Trophoblast cell (in vitro differentiated cells and primary cell): ENCODE results near the gene PCGF6.
A peak's percentile ranks its signal among the peaks of the same experiment; 100 is the strongest.

ENCODE experiments used
- DNase-seq, 2 donors: peaks; one replicate each; pipeline ENCODE4 v3.0.0-alpha.2; 2016
- H2AFZ ChIP-seq: 2 replicates; pipeline ENCODE4 v1.6.1; 2013; ENCODE audit warnings: low read length, moderate library complexity, mild to moderate bottlenecking; ENCODE audit not compliant: insufficient read depth, poor library complexity
- H2AK5ac ChIP-seq: 2 replicates; pipeline ENCODE4 v1.6.1; 2013; ENCODE audit warnings: mild to moderate bottlenecking, low read length
- H2BK120ac ChIP-seq: 2 replicates; pipeline ENCODE4 v1.6.1; 2013; ENCODE audit warnings: low read length, mild to moderate bottlenecking, moderate library complexity; ENCODE audit not compliant: insufficient read depth, poor library complexity
- H2BK12ac ChIP-seq: 2 replicates; pipeline ENCODE4 v1.6.1; 2013; ENCODE audit warnings: mild to moderate bottlenecking, low read length, moderate library complexity
- H2BK5ac ChIP-seq: 2 replicates; pipeline ENCODE4 v1.6.1; 2013; ENCODE audit warnings: low read length, low read depth, moderate library complexity, mild to moderate bottlenecking; ENCODE audit not compliant: poor library complexity
- H3K14ac ChIP-seq: 2 replicates; pipeline ENCODE4 v1.6.1; 2013; ENCODE audit warnings: mild to moderate bottlenecking, low read length
- H3K18ac ChIP-seq: 2 replicates; pipeline ENCODE4 v1.6.1; 2013; ENCODE audit warnings: mild to moderate bottlenecking, low read length
- H3K23ac ChIP-seq: 2 replicates; pipeline ENCODE4 v1.6.1; 2013; ENCODE audit warnings: low read length
- H3K27ac ChIP-seq: 2 replicates; pipeline ENCODE4 v1.5.1; 2013; ENCODE audit warnings: low read depth, mild to moderate bottlenecking, inconsistent platforms, low read length, moderate library complexity
- H3K27me3 ChIP-seq: 2 replicates; pipeline ENCODE4 v1.6.1; 2013; ENCODE audit warnings: inconsistent platforms, mild to moderate bottlenecking, low read length, moderate library complexity; ENCODE audit not compliant: insufficient read depth
- H3K36me3 ChIP-seq, 2 experiments: 1 replicate in 1 of 2; 2 replicates in 1 of 2; pipeline ENCODE4 v1.6.1; 2013; ENCODE audit warnings: low read length in 2 of 2, mild to moderate bottlenecking in 2 of 2, moderate library complexity in 1 of 2; ENCODE audit not compliant: insufficient read depth in 2 of 2, control insufficient read depth in 1 of 2
- H3K4ac ChIP-seq: 2 replicates; pipeline ENCODE4 v1.6.1; 2013; ENCODE audit warnings: low read depth, mild to moderate bottlenecking, low read length, moderate library complexity
- H3K4me1 ChIP-seq, 2 experiments: 1 replicate in 1 of 2; 2 replicates in 1 of 2; pipeline ENCODE4 v1.6.1; 2013; ENCODE audit warnings: low read length in 2 of 2, mild to moderate bottlenecking in 2 of 2, moderate library complexity in 1 of 2; ENCODE audit not compliant: insufficient read depth in 2 of 2, control insufficient read depth in 1 of 2
- H3K4me2 ChIP-seq: 2 replicates; pipeline ENCODE4 v1.6.1; 2013; ENCODE audit warnings: inconsistent platforms, mild to moderate bottlenecking, low read length, moderate library complexity
- H3K4me3 ChIP-seq: 2 replicates; pipeline ENCODE4 v1.5.1; 2013; ENCODE audit warnings: mild to moderate bottlenecking, low read depth, low read length, inconsistent platforms
- H3K79me1 ChIP-seq: one replicate; pipeline ENCODE4 v1.6.1; 2013; ENCODE audit warnings: low read length
- H3K79me2 ChIP-seq: 2 replicates; pipeline ENCODE4 v1.6.1; 2013; ENCODE audit warnings: low read length, mild to moderate bottlenecking; ENCODE audit not compliant: control insufficient read depth, insufficient read depth, poor library complexity
- H3K9ac ChIP-seq: 2 replicates; pipeline ENCODE4 v1.6.1; 2013; ENCODE audit warnings: mild to moderate bottlenecking, low read length
- H3K9me3 ChIP-seq: 2 replicates; pipeline ENCODE4 v1.6.1; 2013; ENCODE audit warnings: low read depth, mild to moderate bottlenecking, control low read depth, inconsistent platforms, low read length; ENCODE audit not compliant: insufficient read depth
- H4K12ac ChIP-seq: 2 replicates; pipeline ENCODE4 v1.6.1; 2013; ENCODE audit warnings: low read depth, mild to moderate bottlenecking, low read length, moderate library complexity
- H4K8ac ChIP-seq: 2 replicates; pipeline ENCODE4 v1.6.1; 2013; ENCODE audit warnings: low read depth, mild to moderate bottlenecking, low read length, moderate library complexity
- H4K91ac ChIP-seq: one replicate; pipeline ENCODE4 v1.6.1; 2013; ENCODE audit warnings: low read depth, mild to moderate bottlenecking, low read length, moderate library complexity
- WGBS: extraction: QIAGEN DNeasy Blood & Tissue Kit; methylation state at CpG from one replicate; pipeline ENCODE4 v1.1.7; 2013; ENCODE audit warnings: missing lambda C conversion rate; ENCODE audit not compliant: insufficient read length, insufficient coverage; ENCODE audit errors: extremely low coverage; 5-methylcytosine and 5-hydroxymethylcytosine counted together

PCGF6 gene

GRCh38 chr10:103350175-103350516, 794 bp downstream of the PCGF6 start:
- Histone ChIP-seq H3K79me2 (peaks cover 9% of the 10 kb centered on the region), H3K9me3 (no peaks in the 10 kb centered on the region), H3K4me3 (peak overlapping the region; percentile 83), H3K27me3 (no peaks in the 10 kb centered on the region), H2AFZ (peak overlapping the region; percentile 100), H3K4ac (peak overlapping the region; percentile 91), H3K18ac (no peak overlapping the region), H2BK120ac (peak overlapping the region; percentile 38), H3K36me3 (peaks cover 14% of the 10 kb centered on the region in 2 experiments), H2AK5ac (no peak overlapping the region), H3K14ac (peak overlapping the region; percentile 98), H3K23ac (no peak overlapping the region), H2BK12ac (no peak overlapping the region), H3K27ac (peak overlapping the region; percentile 74), H4K91ac (peak overlapping the region; percentile 88), H3K79me1 (peaks cover 7% of the 10 kb centered on the region), H4K8ac (peak overlapping the region; percentile 98), H4K12ac (peak overlapping the region; percentile 89), H3K4me2 (peak overlapping the region; percentile 64), H3K4me1 (peaks cover 0 to 7% of the 10 kb centered on the region in 2 experiments), H3K9ac (peak overlapping the region; percentile 94), H2BK5ac (peak overlapping the region; percentile 95)
- peak in 1 of 2 donors; percentile 49 for DNase-seq
- no CpG with 5 or more reads among the region's 16 CpGs for WGBS

DNA sequence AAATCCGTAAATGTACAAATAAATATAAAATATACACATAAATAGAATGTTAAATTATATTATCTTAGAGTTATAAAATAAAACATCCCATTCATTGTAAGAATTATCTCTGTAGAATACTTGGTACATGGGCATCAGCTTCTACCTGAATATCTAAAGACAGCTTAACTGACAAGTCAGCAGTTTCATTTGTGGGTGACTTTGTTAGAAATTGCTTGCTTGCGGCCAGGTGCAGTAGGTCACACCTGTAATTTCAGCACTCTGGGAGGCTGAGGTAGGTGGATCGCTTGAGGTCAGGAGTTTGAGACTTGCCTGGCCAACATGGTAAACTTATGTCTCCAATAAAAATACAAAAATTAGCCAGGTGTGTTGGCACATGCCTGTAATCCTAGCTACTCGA, 14.6 kb downstream of the PCGF6 start:
- H3K23ac ChIP-seq: no peak overlapping the region
- H3K36me3 ChIP-seq: peaks cover 19 to 21% of the 10 kb centered on the region in 2 experiments
- no peak overlapping the region for H3K9ac ChIP-seq
- no peak overlapping the region for H2AK5ac ChIP-seq
- H3K18ac ChIP-seq: no peak overlapping the region
- H3K27me3 ChIP-seq: no peaks in the 10 kb centered on the region
- no CpG with 5 or more reads among the region's 4 CpGs for WGBS
- H2BK120ac ChIP-seq: no peak overlapping the region
- no peak overlapping the region for H2AFZ ChIP-seq
- no peak overlapping the region for H3K14ac ChIP-seq
- no peak overlapping the region for H2BK5ac ChIP-seq
- H3K79me2 ChIP-seq: no peaks in the 10 kb centered on the region
- no peak overlapping the region for H4K12ac ChIP-seq
- no peak overlapping the region for H3K27ac ChIP-seq
- H3K79me1 ChIP-seq: no peaks in the 10 kb centered on the region
- no peaks in the 10 kb centered on the region for H3K4me1 ChIP-seq
- no peak for DNase-seq
- no peak overlapping the region for H3K4me2 ChIP-seq
- H4K8ac ChIP-seq: no peak overlapping the region
- H2BK12ac ChIP-seq: no peak overlapping the region
- no peak overlapping the region for H3K4me3 ChIP-seq
- peaks cover 2% of the 10 kb centered on the region for H3K9me3 ChIP-seq
- no peak overlapping the region for H3K4ac ChIP-seq
- H4K91ac ChIP-seq: no peak overlapping the region

DNA sequence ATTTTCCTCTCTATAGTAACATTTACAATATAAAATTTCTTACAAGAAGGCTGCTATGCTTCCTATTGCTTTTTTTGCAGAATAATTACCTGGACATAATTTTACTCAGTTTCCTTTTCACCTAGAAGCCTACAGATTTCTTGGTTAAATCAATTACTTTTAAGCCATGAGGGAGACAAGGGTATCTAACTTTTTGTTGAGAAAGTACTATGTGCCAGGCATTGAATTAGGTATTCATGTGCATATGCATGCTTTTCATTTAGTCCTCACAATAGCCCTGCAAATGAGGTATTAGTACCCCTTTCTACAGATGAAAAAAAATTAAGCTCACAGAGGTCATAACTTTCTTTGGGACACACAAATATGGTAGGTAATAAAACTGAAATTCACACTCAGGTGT, 16.4 kb downstream of the PCGF6 start:
- no peak overlapping the region for H2AK5ac ChIP-seq
- H3K18ac ChIP-seq: no peak overlapping the region
- H3K4ac ChIP-seq: no peak overlapping the region
- H4K8ac ChIP-seq: no peak overlapping the region
- no peak overlapping the region for H3K4me3 ChIP-seq
- no peak overlapping the region for H3K9ac ChIP-seq
- H3K23ac ChIP-seq: no peak overlapping the region
- H2BK120ac ChIP-seq: no peak overlapping the region
- no peak overlapping the region for H4K91ac ChIP-seq
- peaks cover 2% of the 10 kb centered on the region for H3K9me3 ChIP-seq
- H2BK5ac ChIP-seq: no peak overlapping the region
- H3K14ac ChIP-seq: no peak overlapping the region
- H3K4me2 ChIP-seq: no peak overlapping the region
- no peak overlapping the region for H2AFZ ChIP-seq
- peaks cover 23 to 26% of the 10 kb centered on the region in 2 experiments for H3K36me3 ChIP-seq
- no peaks in the 10 kb centered on the region for H3K79me2 ChIP-seq
- H3K79me1 ChIP-seq: no peaks in the 10 kb centered on the region
- H3K27me3 ChIP-seq: no peaks in the 10 kb centered on the region
- H3K27ac ChIP-seq: no peak overlapping the region
- no peak for DNase-seq
- H4K12ac ChIP-seq: no peak overlapping the region
- H3K4me1 ChIP-seq: no peaks in the 10 kb centered on the region
- H2BK12ac ChIP-seq: no peak overlapping the region

GRCh38 chr10:103333934-103334520, 16.9 kb downstream of the PCGF6 start:
- peak in 1 of 2 donors; percentile 60 for DNase-seq
- Histone ChIP-seq H2AFZ (no peak overlapping the region), H3K4me3 (no peak overlapping the region), H3K27me3 (no peaks in the 10 kb centered on the region), H3K4me1 (no peaks in the 10 kb centered on the region), H3K4ac (no peak overlapping the region), H3K18ac (no peak overlapping the region), H3K9me3 (peaks cover 2% of the 10 kb centered on the region), H4K8ac (no peak overlapping the region), H3K4me2 (no peak overlapping the region), H3K79me1 (no peaks in the 10 kb centered on the region), H2BK5ac (no peak overlapping the region), H2BK12ac (no peak overlapping the region), H3K79me2 (no peaks in the 10 kb centered on the region), H4K12ac (no peak overlapping the region), H4K91ac (no peak overlapping the region), H3K23ac (no peak overlapping the region), H2BK120ac (no peak overlapping the region), H3K14ac (no peak overlapping the region), H3K36me3 (peaks cover 19 to 27% of the 10 kb centered on the region in 2 experiments), H3K27ac (no peak overlapping the region), H3K9ac (no peak overlapping the region), H2AK5ac (no peak overlapping the region)
- no CpG with 5 or more reads among the region's 2 CpGs for WGBS
